ENCODE data around the gene NUP107.
A peak's percentile ranks its signal among the peaks of the same experiment; 100 is the strongest.
"Not testable (repeated sequence)": the region's sequence is repeated elsewhere in the genome, so short reads cannot be mapped to it uniquely, and the experiment has no call there.

Gene NUP107

GRCh38 chr12:68686595-68687521, at the start of gene NUP107:
Gene NUP107 (plus strand): TSS chr12:68686978. CDS start chr12:68687066, 88 bp downstream.
- peak; percentile 98 to 99 for DNase-seq (ENCODE audit: low read depth in 2 of 2)

DNA sequence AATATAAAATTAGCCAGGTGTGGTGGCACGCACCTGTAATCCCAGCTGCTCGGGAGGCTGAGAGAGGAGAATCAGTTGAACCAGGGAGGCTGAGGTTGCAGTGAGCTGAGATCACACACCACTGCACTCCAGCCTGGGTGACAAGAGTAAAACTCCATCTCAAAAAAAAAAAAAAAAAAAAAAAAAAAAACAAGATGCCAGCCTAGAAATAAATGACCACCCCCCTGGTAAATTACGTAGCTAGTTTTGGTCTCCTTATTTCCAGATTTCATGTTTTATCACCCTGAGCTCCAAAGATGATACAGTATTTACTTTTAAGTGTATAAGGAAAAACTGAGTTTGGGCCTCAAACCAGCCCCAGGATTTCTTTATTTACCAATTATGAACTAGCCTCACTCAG, 49.3 kb upstream of the NUP107 start:
- not testable (repeated sequence) for DNase-seq (ENCODE audit: low read depth in 2 of 2)

DNA sequence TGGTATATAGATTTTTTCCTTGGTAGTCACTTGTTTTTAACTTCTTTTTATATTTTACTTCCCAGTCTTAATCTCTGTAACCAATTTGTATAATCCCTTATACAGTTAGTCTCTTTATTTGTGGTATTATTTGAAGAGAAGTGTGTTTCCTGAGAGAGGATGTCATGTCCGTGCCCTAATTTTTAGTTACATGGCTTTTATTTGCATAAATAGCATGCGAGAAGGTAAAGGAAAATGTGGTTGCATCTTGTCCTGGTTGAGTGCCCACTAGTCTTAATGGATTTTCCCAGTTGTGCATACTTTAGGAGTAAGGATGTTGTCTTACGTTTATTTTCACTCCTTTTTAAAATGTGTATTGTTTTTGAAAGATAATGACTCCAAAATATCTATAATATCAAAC, 48.6 kb upstream of the NUP107 start:
- DNase-seq (ENCODE audit: low read depth in 2 of 2), result no peak

DNA sequence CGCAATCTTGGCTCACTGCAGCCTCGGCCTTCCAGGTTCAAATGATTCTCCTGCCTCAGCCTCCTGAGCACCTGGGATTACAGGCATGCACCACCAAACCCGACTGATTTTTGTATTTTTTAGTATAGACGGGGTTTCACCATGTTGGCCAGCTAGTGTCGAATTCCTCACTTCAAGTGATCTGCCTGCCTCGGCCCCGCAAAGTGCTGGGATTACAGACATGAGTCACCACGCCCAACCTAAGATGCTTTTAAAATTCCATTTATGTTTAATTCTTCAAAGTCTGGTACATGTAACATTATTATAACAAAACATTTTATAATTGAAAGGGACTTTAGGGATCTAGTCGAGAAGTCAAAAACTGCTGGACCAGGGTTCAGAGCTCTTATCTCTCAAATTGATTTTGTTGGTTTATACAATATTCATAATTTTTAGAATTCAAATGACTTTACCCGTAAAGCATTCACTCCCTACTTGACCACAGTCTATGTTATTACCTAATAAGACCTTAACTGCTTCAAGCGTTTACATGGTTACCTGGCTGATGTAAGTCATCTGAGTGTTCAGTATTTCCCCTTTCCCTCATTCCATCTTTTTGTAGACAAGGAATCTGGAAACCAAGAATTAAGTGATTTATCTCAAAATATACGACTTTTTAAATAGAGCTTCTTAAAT, 47.9 kb upstream of the NUP107 start:
- DNase-seq (ENCODE audit: low read depth in 2 of 2), result no peak

- no peak for DNase-seq (ENCODE audit: low read depth in 2 of 2)
Observed at GRCh38 chr12:68639396-68639767, 47.4 kb upstream of the NUP107 start.

DNA sequence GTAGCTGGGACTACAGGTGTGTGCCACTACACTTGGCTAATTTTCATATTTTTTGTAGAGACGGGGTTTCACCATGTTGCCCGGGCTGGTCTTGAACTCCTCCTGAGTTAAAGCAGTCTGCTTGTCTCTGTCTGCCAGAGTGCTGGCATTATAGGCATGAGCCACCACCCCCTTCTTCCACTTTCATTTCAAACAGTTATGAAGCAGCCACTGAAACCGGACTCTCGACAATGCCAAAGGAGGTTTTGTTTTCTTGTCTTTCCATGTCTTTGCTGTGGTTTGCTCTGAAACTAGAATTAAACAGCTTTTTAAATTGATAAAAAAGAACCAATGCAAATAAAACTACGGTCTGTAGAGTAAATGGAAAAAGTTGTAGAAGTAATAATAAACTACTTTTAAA, 45.6 kb upstream of the NUP107 start:
- peak; percentile 17 to 26 for DNase-seq (ENCODE audit: low read depth in 2 of 2)

- DNase-seq (ENCODE audit: low read depth in 2 of 2), result no peak
Observed at GRCh38 chr12:68646484-68646883, 40.3 kb upstream of the NUP107 start.

GRCh38 chr12:68647507-68647906, 39.3 kb upstream of the NUP107 start:
- no peak for DNase-seq (ENCODE audit: low read depth in 2 of 2)

DNA sequence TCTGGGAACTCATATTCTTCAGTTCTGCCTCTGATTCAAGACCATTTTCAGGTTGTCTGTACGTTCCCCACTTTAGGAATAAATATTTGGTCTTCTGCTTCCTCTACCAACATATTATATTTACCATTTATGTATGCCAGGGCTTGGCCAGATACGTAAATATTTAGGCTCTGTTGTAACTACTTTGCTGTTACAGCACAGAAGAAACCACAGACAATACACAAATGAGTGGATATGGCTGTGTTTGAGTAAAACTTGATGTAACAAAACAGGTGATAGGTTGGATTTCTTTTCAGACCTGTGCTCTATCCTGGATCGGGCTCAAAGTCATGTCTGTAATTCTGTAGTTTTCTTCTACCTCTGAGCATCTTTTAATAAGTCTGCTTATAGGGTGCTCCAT, 38.6 kb upstream of the NUP107 start:
- no peak for DNase-seq (ENCODE audit: low read depth in 2 of 2)

GRCh38 chr12:68665016-68665569, 21.7 kb upstream of the NUP107 start:
- no peak for DNase-seq (ENCODE audit: low read depth in 2 of 2)

GRCh38 chr12:68667291-68667690, 19.5 kb upstream of the NUP107 start:
- no peak for DNase-seq (ENCODE audit: low read depth in 2 of 2)

DNA sequence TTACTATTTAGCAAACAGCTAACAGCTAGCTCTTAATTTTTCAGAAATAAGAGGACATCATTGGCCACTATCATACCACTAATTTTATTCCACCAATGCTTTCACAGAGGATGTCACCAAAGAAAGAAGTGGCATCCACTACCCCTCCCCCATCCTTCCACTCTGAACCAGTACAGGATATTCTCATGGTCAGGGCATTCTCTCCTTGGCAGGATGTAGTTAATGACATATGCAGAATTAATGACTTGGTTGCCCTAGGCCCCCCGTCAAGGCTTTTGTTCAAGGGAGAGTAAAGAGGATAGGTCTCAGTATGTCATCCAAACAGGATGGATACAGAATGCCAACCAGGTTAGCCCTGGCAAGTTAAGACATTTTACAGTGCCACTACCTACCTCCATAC, 18.9 kb upstream of the NUP107 start:
- no peak for DNase-seq (ENCODE audit: low read depth in 2 of 2)

GRCh38 chr12:68671179-68671578, 15.6 kb upstream of the NUP107 start:
- no peak for DNase-seq (ENCODE audit: low read depth in 2 of 2)

- no peak for DNase-seq (ENCODE audit: low read depth in 2 of 2)
Observed at GRCh38 chr12:68673788-68674187, 13.0 kb upstream of the NUP107 start.

DNA sequence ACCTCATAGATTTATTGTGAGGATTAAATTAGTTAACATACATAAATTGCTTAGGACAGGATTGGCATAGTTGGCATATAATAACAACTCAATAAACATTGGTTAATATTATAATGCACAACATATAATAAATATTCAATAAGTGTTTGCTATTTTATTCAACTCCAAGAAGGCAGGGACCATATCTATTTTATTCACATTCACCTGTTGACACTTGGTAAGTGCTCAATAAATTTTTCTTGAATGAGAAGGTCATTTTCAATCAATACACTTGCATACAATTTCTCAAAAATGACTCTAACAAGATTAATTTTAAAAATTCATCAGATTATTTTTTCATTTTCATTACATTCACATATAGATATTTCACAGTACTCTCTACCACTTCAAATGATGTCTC, 12.4 kb upstream of the NUP107 start:
- DNase-seq (ENCODE audit: low read depth in 2 of 2), result no peak

- DNase-seq (ENCODE audit: low read depth in 2 of 2), result peak; percentile 53 to 59
Observed at GRCh38 chr12:68675101-68675842, 11.5 kb upstream of the NUP107 start.

DNA sequence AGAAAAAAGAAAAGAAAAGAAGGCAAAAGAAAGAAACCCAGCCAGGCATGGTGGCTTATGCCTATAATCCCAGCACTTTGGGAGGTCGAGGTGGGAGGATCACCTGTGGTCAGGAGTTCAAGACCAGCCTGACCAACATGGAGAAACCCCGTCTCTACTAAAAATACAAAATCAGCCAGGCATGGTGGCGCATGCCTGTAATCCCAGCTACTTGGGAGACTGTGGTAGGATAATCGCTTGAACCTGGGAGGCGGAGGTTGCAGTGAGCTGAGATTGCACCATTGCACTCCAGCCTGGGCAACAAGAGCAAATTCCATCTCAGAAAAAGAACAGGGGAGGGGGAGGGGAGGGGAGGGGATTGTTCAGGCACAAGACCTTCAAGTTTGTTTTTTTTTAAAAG, 9.9 kb upstream of the NUP107 start:
- DNase-seq (ENCODE audit: low read depth in 2 of 2), result not testable (repeated sequence)

- no peak for DNase-seq (ENCODE audit: low read depth in 2 of 2)
Observed at GRCh38 chr12:68686262-68686594, 550 bp upstream of the NUP107 start.

DNA sequence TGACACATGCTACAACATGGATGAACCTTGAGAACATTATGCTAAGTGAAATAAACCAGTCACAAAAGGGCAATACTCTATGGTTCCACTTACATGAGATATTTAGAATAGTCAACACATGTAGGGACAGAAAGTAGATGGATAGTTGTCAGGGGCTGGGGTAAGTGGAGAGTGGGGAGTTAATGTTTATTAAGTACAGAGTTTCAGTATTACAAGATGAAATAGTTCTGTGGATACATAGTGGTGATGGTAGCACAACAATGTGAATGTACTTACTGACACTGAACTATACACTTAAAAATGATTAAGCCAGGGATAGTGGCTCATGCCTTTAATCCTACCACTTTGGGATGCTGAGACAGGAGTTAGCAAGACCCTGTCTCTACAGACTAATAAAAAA, 8.7 kb downstream of the NUP107 start:
- no peak for DNase-seq (ENCODE audit: low read depth in 2 of 2)

DNA sequence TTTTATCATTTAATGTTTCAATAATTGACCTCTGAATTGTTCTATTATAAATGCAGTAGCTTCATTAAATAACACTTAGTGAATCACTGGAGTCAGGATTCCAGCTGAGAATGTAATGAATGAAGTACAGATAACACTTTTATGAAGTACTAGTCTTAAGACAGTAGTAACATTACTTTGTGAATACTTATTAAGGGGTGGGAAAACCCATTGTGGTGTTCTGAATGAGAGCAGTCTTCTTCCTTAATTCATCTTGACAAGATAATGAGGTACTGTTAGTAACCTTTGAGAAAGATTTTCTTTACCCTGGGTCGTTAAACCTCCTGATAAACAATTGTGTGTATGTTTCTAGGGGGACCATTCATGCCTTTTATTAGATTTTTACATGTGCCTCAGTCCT, 12.7 kb downstream of the NUP107 start:
- no peak for DNase-seq (ENCODE audit: low read depth in 2 of 2)

GRCh38 chr12:68727776-68728175, 41.0 kb downstream of the NUP107 start:
- no peak for DNase-seq (ENCODE audit: low read depth in 2 of 2)

DNA sequence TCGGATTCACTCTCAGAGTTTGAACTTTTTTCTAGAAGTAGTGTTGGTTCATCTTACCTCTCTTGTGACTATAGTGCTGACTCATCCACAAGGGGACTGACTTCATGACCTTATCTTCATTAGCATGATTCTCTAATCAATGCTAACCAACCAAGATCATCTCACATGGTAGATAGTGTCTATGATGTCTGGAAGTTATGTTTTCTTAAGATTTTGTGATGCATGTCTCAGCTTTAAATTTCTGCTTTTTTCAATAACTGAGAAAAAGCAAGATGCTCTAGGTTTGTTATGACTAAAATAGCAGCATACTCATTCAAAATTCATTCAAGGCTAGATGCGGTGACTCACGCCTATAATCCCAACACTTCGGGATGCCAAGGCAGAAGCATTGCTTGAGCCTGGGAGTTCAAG, 46.9 kb downstream of the NUP107 start:
- DNase-seq (ENCODE audit: low read depth in 2 of 2), result no peak
